ENCODE results near the gene TYW1. TPM values are rescaled to one million over a fixed set of nuclear protein-coding genes. Genes with fewer than 3 reads are reported as not detected.
A peak's percentile ranks its signal among the peaks of the same experiment; 100 is the strongest.
"Not testable (repeated sequence)": the region's sequence is repeated elsewhere in the genome, so short reads cannot be mapped to it uniquely, and the experiment has no call there.

TYW1 gene
- total RNA-seq, 4 donors from 2014 or later: 19.3 to 75.6 (median 38.6) TPM

DNA sequence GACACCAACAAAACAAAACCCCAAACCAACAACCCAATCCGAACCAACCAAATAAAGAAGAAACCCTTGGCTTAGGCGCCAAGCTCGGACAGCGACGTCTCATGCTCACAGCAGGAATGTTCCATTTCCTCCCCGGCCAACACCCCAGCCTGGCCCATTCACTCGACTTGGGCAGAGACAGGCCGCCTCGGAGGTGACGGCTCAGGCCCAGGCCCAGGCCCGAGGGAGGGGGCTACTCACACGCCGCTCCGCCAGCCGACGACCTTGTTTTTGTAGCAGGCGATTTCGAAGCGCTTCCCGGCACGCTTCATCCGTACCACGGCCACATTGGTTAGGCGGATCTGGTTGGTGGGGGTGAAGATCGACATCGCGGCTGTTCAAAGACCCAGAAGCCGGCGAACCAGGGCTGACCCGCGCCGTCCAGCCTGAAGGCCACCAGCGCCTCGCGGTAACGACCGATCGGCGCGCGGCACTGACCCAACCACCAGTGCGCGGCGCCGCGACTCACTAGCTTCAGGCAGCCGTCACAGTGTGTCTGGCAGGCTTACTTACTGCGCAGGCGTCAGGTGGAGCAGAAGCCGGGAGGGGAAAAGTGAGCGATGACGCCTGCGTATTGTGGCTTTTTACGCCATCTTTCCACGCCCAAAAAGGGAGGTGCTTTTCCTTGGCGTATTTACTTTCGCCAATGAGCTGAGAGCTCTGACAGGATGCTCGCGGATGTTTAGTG is 1.4 kb upstream of the TYW1 start, which contains the start of gene SBDS:
SBDS (minus strand) TSS at position 537 of the 727 bp plus-strand sequence; CDS start at position 368, 169 bp downstream.
- intact Hi-C loops (cut with DNase I); H3K4me1 ChIP-seq; H3K9me3 ChIP-seq; H3K27me3 ChIP-seq: not testable (repeated sequence)
- peak; percentile 96 for DNase-seq
- WGBS, 2 donors: 0% methylated on average over 17 to 27 of the region's 59 CpGs
- peaks cover 29 to 33% of the 10 kb centered on the region in 2 donors for H3K36me3 ChIP-seq
- H3K27ac ChIP-seq: peak within 1 kb of the TSS; percentile 93 to 98 (median 95)
- H3K4me3 ChIP-seq (replicated peaks in 1 of 3): peak within 1 kb of the TSS; percentile 61 to 92 (median 62)
- TF ChIP-seq POLR2A (IDR thresholded peaks at IDR 0.05): peak; percentile 97 to 99

GRCh38 chr7:67000601-67001258 is 4.1 kb downstream of the TYW1 start:
- H3K27me3 ChIP-seq; H3K4me1 ChIP-seq; H3K4me3 ChIP-seq (replicated peaks in 1 of 3); intact Hi-C loops (cut with DNase I); H3K27ac ChIP-seq; H3K36me3 ChIP-seq; DNase-seq; H3K9me3 ChIP-seq: not testable (repeated sequence)
- peak in 3 of 6 experiments; percentile 16 to 40 (median 26) for TF ChIP-seq CTCF (IDR thresholded peaks at IDR 0.05)
- WGBS, 2 donors: 43 to 51% methylated on average over 4 to 5 of the region's 5 CpGs

- H3K4me1 ChIP-seq; H3K27me3 ChIP-seq; H3K4me3 ChIP-seq (replicated peaks in 1 of 3); H3K9me3 ChIP-seq; H3K27ac ChIP-seq; DNase-seq; H3K36me3 ChIP-seq; intact Hi-C loops (cut with DNase I): not testable (repeated sequence)
- 83 to 85% methylated on average over 2 of the region's 2 CpGs for WGBS, 2 donors
Observed at GRCh38 chr7:67004145-67004544, 7.5 kb downstream of the TYW1 start.

- H3K9me3 ChIP-seq: no peaks in the 10 kb centered on the region
- TF ChIP-seq POLR2A (IDR thresholded peaks at IDR 0.05) (no peak), CTCF (IDR thresholded peaks at IDR 0.05) (no peak)
- peaks cover 0 to 9% of the 10 kb centered on the region in 2 donors for H3K36me3 ChIP-seq
- DNase-seq: no peak
- no peak overlapping the region for H3K4me3 ChIP-seq (replicated peaks in 1 of 3)
- intact Hi-C loops (cut with DNase I): no loop called here
- H3K27me3 ChIP-seq: no peaks in the 10 kb centered on the region
- no peak overlapping the region for H3K27ac ChIP-seq
- H3K4me1 ChIP-seq: no peaks in the 10 kb centered on the region
- WGBS, 2 donors: 94% methylated on average over 2 of the region's 2 CpGs
Observed at GRCh38 chr7:67006965-67007364, 10.3 kb downstream of the TYW1 start.

DNA sequence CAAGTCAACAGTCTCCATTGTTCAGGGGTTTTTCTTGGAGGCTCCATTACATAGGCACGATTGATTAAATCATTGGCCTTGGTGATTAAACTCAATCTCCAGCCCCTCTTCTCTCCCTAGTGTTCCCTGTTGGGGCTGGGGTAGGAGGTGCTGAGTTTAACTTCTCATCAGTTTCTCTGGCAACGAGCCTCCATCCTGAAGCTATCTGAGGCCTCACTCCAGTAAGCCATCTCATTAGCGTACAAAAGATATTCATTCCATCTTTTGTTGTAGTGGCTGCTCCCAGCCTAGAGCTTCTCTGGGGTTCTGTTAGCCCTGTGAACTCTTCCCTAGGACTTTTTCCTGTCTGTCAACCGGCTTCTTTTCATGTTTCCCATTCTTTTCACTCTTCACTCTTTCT is 11.6 kb downstream of the TYW1 start:
- intact Hi-C loops (cut with DNase I): no loop called here
- Histone ChIP-seq H3K4me3 (replicated peaks in 1 of 3) (no peak overlapping the region), H3K27ac (no peak overlapping the region), H3K36me3 (peaks cover 0 to 18% of the 10 kb centered on the region in 2 donors), H3K4me1 (no peaks in the 10 kb centered on the region), H3K9me3 (no peaks in the 10 kb centered on the region), H3K27me3 (no peaks in the 10 kb centered on the region)
- no peak for DNase-seq
- WGBS, 2 donors: 88 to 94% methylated on average over 4 of the region's 4 CpGs
- TF ChIP-seq POLR2A (IDR thresholded peaks at IDR 0.05) (no peak), CTCF (IDR thresholded peaks at IDR 0.05) (no peak)

DNA sequence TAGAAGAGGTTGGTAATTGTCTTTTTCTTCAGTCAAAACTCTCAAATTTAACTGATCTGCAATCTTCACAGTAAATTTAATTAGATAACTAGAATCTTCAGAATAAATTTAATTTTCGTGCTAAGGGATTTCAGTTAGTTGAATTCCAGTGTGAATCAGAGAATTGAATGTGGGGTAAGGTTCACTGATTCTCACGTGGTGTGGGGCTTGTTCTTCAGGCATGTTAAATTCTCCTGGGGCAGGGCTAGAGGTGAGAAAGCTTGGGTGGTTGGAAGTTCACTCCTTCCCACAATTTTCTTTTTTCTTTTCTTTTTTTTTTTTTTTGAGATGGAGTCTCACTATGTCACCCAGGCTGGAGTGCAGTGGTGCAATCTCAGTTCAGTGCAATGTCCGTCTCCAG is 13.0 kb downstream of the TYW1 start:
- H3K36me3 ChIP-seq: peaks cover 0 to 26% of the 10 kb centered on the region in 2 donors
- WGBS, 2 donors: 89 to 94% methylated on average over 3 of the region's 3 CpGs
- intact Hi-C loops (cut with DNase I): not testable (repeated sequence)

DNA sequence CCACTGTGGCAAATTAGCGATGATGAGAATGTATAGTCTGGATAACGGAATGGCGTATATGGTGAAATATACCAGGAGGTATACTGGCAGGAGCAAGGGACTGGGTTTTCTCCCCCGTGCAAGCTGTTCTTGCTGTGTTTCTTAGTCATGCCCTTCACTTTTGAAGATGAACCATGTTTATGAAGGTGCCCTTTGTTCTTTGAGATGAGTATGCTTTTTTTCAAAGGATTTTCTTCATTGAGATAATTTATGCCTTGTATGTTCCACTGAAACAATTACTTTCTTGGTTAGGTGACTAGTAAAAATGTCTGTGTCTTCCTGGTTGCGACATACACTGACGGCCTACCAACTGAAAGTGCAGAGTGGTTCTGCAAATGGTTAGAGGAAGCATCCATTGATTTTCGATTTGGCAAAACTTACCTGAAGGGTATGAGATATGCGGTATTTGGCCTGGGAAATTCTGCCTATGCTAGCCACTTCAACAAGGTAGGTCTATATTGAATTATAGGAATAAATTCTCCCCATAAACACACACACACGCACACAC is 17.5 kb downstream of the TYW1 start:
- peaks cover 16 to 42% of the 10 kb centered on the region in 2 donors for H3K36me3 ChIP-seq
- intact Hi-C loops (cut with DNase I); DNase-seq; H3K4me3 ChIP-seq (replicated peaks in 1 of 3); H3K9me3 ChIP-seq; H3K27me3 ChIP-seq; H3K4me1 ChIP-seq; H3K27ac ChIP-seq: not testable (repeated sequence)
- WGBS, 2 donors: 97% methylated on average over 9 of the region's 9 CpGs

More for the DNA sequence above, 13.0 kb downstream of the TYW1 start:
- H3K9me3 ChIP-seq; H3K27ac ChIP-seq; H3K4me1 ChIP-seq; H3K4me3 ChIP-seq (replicated peaks in 1 of 3); DNase-seq; H3K27me3 ChIP-seq: not testable (repeated sequence)

DNA sequence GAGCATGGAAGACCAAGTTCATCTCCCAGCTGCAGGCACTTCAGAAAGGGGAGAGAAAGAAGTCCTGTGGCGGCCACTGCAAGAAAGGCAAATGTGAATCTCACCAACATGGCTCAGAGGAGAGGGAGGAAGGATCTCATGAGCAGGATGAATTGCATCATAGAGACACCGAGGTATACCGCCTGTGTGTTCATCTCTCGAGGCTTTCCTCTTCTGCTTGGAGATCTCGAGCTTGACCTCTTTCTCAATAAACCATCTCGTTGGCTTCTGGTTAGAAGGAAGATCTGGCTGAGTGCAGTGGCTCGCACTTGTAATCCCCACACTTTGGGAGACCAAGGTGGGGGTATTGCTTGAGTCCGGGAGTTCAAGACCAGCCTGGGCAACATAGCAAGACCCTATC is 21.3 kb downstream of the TYW1 start:
- H3K36me3 ChIP-seq: peaks cover 23 to 44% of the 10 kb centered on the region in 2 donors
- H3K27me3 ChIP-seq; H3K27ac ChIP-seq; H3K9me3 ChIP-seq; H3K4me3 ChIP-seq (replicated peaks in 1 of 3); DNase-seq; H3K4me1 ChIP-seq; intact Hi-C loops (cut with DNase I): not testable (repeated sequence)
- WGBS, 2 donors: 92 to 95% methylated on average over 8 of the region's 8 CpGs
